IPS-NIHi7 (cell line): ENCODE measurements around the gene RXRB.
"Not testable (repeated sequence)": the region's sequence is repeated elsewhere in the genome, so short reads cannot be mapped to it uniquely, and the experiment has no call there.

Experiments
- DNase-seq: peaks from one replicate; pipeline ENCODE4 v3.0.0; 2012; ENCODE audit warnings: mixed read lengths; ENCODE audit errors: extremely low spot score

The RXRB gene

DNA sequence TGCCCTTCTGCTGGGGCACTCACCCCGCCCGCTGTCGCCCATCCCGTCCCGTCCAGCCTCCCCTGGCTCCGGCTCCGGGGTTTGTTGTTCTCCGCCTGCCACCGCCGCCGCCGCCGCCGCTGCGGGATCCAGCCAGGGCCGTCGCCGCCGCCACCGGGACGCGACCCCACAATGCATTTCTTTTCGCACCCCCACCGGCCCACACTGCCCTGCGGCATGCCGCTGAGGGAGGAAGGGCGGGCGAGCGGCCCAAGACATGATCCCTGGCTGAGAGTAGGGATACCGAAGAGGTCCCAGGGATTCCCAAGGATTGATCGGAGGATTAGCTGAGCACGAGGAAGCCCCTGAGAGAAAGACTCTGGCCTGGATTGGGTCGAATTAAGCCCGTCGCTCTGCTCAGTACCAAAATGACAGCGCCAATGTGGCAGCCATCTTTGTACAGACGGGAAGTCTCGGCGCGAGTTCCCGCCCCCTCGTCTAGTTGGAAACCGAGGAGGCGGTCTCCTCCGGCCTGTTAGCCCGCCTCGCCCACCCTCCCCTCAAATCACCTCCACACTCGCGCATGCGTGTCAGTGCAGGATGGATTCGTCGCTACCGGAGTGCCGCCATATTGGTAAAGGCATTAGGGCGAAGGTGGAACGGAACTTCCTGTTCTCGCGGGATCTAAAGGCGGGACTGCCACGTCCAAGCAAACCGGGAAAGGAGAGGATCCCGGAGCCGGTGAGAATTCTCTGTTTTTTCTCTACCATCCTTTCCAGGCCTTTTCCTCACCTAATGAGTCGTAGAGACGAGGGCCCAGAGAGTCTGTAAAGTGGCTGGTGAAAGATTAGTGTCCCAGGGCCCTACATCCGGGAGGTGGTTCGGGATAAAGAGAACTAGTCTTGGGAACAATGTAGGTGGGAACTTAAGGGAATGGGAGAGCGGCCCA lies at the start of gene RXRB, which contains the start of gene SLC39A7:
Gene RXRB, minus strand, starts transcription at position 447 of the 928 bp plus-strand sequence. Its CDS starts 189 bp downstream, at position 258.
Gene SLC39A7, plus strand, starts transcription at position 649 of the 928 bp plus-strand sequence. CDS start 379 bp downstream, outside the sequence.
- peak; percentile 93 for DNase-seq

DNA sequence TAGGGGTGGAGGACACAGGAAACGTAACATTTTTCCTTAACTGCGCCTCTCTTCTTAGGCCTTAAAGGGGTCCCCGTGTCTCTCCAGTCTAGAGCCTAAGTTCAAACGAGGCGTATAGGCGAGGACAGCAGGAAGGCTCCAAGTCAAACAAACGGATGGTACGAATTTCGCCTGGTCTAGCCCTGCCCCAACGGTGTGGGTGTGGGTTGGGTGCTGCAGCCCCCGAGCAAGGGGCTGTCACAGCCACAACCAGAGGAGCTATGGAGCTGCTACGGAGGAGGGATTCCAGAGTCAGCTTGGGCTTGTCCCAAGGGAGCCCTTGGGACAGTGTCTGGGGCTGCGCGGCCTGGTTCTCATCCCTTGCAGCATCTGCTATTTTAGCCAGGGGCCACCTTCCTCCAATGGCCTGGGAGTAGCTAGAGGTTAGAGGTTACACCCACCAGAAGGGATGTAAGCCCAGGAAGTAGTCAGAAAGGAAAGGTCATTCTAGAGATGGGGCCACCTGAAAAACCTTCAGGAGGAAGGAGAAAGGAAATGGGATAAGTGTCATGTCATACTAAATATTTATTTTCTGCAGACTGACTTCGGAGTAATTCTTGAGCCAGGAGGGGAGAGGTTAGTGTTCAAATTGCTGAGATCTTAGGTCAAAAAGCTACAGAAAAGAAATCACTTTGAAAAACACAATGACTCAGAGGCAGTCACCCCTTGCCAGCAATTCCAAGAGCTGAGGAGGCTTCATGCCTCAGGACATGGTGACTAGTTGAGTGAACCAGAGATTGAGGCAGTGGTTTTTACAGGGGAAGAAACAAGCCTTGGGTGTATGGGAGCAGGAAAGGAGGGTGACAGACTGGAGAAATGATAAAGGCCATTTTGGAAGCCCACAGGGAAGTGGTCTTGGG lies 49.5 kb upstream of the RXRB start:
- peak; percentile 15 for DNase-seq

DNA sequence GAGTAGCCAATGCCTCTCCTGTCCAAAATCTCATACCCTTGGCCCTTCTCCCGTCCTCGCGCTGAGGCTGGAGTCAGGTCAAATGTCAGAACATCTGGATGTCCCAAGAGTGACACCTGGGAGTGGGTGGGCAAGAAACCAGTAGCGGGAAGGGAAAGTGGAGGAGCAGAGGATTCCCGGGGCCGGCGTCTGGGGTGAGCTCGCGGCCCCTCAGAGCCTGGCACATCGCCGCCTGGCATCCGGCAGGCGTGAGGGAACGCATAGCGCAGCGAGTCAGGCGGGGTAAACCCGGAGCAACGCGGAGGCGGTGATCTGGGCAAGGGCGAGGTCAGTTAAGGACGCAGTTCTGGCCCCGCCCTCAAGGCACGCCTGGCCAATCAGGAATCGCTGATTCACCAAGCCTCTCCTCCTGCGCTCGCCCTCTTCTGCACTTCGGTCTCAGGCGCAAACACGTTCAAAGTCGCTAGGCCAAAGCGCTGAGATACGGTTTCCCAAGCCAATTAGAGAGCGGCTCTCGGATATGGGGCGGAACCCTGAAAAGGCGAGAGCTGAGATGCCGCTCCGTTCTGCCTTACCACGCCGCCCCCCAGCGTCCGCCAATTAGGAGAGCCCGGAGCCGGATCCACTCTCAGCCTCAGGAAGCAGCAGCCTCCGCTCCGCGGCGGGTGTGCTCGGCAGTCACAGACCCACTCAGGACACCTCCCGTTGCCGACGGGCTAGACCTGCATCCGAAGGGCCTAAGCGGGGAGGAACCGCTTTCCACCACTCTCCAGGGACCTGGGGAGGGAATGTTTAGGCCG lies 48.7 kb upstream of the RXRB start:
- peak; percentile 92 for DNase-seq

DNA sequence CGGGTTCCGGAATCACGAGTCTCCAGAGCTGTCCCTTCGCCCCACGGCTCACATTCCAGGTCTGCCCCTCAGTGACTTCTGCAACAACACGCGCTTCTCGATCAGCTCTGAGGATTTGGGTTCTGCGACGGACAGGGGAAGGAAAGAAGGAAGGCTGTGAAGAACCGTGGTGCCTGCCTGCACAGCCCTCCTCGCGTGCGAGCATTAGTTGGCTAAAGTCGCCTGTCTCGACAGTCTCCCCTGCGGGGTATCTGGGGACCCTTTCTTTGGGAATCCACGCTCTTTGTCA lies 48.1 kb upstream of the RXRB start:
- no peak for DNase-seq

DNA sequence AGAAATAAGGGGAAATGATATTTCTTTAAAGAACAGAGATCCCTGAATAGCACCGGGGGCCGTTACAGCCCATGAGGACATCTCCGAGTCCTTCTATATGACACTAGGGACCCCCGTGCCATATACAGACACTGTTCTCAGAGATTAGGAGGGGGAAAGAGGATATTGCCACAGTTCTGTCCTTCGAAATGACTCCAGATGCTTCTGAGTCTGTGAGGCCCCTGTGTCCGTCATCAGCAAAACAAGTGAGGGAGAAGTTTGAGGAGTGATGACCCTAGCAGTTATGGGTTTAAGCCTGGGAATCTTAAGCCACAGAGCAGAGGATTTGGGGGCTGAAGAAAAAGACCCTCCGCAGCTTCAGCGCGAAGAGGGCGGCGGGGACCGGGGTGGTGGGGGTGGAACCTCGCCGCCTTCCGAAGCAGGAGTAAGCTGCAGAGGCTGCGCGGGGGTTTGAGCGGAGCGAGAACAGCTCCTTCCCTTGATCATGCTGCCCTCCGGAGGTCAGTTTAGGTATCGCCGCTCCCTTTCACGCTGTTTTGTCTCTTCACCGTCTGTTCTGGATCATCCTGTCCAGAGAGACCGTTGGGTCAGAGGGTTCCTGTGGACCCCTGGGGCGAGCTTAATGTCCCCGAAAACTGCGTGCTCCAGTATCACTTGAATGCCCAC lies 47.6 kb upstream of the RXRB start:
- peak; percentile 83 for DNase-seq

DNA sequence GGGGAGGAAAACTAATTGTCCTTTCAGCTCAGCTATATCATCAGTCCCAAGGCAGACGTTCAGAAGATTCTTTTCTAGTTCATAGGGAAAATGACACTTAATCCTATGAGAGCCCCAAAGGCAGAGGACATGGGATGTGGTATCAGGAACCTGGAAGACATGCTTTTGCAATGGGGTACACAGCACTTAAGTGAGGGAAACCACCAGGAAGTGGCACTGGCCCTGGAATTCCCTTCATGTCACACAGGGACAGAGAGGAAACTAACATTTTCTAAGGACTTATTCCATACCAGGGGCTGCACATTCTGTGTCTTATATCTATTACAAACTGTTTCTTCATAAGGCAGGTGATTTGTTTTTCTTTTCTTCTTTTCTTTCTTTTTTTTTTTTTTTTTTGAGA lies 43.0 kb upstream of the RXRB start:
- DNase-seq = no peak

DNA sequence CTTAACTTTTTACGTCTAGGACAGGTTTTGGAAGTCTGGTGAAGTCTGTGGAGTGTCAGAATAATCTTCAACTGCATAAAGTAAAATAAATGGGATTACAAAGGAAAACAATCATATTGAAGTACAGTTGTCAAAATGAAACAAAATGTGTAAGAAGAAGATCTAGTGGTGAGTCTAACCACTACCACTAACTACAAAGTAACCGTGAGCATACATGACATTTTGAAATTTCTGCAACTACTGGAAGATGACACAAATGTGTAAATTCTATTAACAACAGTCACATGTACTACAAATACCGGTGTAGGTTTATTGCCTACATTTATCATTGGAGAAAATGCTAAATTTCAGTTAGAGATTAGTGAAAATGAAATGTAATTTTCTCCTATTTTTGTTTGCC lies 41.5 kb upstream of the RXRB start:
- DNase-seq = no peak

DNA sequence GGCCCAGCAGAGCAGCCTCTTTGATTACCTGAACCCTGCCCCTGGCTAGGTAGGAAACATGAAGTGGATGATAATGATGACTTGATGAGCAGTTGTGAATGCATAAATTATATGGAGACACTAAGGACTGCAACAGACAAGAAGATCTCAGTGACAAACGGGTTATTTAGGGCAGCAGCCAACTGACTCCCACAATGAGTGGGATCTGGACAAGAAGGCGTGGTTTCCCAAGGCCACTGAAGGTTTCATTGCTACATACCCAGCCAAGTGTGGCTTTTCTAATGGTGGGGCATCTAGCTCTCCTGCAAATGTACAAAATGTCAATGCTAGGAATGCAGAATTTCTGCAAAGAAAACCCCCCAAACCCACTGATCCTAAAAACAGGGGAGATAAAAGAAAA lies 37.3 kb upstream of the RXRB start:
- no peak for DNase-seq

DNA sequence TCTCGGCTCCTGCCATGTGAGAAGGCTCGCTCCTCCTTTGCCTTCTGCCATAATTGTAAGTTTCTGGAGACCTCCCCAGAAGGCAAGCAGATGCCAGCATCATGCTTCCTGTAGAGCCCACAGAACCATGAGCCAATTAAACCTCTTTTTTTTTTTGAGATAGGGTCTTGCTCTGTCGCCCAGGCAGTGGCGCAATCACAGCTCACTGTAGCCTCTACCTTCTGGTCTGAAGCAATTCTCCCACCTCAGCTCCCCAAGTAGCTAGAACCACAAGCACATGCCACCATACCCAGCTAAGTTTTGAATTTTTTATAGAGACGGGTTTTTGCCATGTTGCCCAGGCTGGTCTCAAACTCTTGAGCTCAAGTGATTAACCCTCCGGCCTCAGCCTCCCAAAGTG lies 36.4 kb upstream of the RXRB start:
- DNase-seq = no peak

DNA sequence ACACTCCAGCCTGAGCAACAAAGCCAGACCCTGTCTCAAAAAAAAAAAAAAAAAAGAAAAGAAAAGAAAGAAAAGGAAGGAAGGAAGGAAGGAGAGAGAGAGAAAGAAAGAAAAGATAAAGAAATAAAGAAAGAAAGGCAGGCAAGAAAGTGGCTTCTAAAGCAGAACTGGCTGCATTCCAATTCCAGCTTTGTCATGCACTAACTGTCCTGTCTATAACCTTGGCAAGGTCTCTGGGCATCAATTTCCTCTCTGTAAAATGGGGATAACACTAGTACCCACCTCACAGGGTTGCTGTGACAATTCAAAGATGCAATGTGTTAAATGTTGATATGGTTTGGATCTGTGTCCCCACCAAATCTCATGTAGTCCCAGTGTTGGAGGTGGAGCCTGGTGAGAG lies 35.9 kb upstream of the RXRB start:
- DNase-seq = no peak

DNA sequence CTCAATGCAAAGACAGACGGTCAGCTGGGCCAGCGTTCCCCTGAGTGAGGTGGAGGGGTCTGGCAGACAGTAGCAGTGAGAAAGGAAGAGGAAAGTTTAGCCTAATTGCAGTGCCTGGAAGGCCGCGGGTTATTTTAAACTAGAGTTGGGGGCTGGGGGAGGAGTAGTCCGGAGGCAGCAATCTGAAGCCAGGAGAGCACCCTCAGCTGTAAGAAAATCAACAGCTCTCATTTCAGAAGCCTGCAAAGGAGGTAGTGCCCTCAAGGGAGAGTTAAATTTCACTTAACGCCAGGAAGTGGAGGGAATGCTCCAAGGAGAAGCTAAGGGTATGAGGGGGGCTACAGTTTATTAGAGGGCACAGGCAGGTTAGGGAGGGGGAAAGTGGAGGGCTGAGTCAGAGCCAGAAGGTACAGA lies 34.8 kb upstream of the RXRB start:
- peak; percentile 31 for DNase-seq

DNA sequence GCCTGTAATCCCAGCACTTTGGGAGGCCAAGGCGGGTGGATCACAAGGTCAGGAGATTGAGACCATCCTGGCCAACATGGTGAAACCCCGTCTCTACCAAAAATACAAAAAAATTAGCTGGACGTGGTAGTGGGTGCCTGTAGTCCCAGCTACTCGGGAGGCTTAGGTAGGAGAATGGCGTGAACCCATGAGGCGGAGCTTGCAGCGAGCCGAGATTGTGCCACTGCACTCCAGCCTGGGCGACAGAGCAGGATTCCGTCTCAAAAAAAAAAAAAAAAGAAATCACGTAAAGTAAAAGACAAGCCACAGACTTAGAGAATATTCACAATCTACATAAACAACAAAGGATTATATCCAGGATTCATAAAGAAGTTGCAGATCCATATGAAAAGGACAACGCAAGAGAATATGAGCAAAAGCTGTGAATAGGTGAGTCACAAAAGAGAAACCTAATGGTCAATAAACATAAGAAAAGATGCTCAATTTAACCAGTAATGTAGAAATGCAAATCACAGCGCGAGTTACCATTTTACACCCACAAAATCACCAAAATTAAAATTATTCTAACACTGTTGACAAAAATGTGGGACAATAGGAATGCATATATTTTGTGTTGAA lies 26.1 kb upstream of the RXRB start:
- DNase-seq = not testable (repeated sequence)

DNA sequence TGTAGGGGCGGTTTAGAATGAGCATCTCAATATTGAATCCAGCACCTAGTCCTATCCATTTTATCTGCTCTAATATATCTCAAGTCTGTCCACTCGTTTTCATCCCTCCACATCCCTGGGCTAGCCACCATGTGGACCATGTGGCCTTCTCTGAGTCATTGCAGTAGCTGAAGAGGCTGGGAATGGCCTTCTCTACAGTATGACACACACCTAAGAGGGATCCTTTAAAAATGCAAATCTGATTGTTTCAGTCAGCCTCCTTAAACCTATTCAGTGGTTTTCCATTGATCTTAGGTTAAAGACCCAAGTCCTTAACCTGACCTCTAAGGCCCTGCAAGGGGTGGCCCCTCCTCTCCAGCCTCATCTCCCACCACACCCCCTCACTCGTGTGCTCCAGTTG lies 17.2 kb upstream of the RXRB start:
- DNase-seq = no peak

DNA sequence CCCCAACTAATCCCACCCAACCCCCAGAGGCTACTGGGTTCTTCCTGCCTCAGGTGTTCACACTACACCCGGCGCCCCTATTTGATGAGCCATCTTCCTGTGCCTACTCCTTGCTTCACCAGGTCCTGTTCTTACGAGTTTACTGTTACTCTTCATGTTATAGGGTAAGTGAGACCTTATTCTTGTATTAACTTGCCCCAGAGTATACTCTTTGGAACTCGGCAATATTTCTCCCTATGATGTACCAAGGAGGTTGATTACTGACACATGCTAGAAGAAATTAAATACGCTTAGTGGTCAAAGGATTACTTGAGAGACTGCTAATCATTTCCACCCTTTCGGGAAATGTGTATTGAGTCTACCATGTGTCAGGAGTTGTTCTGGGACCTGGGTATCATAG lies 16.8 kb upstream of the RXRB start:
- DNase-seq = no peak

DNA sequence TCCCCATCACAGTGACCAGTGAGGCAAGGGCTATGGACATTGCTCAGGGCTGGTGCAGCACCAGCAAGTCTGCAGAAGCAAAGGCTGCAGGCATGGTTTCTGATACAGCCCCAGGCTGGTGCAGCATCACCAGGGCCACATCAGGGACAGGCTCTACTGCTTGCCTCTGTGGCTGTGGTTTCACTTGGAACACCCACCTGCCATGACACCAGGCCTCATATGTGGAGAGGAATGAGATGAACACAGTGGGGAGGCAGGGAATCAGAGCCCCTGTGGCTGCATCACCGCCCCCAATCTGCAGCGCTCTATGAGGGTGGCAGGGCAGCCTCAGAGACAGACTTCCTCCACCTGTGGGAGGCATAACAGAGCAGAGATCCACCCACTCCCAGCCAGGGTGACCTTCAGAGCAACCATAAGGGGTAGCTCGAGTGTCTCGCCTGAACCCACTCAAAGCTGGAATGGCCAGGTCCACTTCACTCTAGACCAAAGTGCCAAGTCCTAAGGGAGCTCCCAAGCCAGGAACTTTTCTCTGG lies 15.7 kb upstream of the RXRB start:
- DNase-seq = no peak

DNA sequence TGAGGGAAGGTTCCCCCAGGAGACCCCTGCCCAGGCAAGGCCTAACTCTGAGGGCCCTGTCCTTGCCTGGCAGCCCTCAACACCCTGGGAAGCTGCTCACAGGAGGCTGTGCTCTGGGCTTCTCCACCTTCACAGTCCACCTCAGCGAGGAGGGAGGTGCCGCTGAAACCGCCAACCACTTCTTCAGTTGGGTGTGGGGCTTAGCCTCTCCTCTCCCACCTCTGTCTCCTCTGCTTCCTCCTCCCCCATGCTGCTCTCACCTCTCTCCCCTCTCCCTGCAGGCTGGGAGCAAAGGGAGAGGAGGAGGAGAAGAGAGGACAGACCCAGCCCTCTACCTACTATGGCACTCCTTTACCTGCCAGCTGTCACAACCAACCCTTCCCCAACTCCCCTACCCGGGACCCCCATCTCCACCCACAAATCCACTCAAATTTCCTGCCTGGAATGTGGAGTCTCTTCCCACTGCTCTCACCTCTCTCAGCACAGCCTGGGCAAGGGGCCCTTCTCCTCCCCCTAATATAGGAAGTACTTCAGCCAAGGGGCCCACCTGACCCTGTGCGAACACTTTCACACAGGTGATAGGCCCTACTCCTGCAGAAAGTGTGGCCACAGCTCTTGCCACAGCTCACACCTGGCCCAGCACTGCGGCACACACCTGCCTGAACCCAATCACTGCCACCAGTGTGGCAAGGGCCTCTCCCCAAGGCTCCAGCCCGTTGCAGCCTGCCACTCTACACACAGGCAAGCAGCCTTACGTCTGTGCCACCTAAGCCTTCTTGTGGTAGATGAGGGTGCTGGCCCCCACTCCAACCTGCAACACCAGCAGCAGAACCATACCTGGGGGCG lies 15.0 kb upstream of the RXRB start:
- DNase-seq = no peak

DNA sequence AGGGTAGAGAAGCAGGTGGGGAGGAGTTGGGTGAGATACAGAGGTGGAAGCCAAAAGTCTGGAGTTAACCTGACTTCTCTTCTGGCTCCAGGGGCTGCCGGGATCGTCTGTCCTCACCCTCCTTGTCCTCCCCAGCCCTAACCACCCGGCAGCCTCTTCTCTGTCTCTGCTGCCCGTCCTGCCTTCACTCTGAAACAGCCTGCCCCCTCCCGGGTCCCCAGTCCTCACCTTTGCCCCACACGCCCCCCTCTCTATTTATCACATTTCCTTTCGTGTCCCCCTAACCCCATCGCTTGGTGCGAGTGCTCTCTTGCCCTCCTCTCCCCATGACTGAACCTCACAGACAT lies 13.5 kb upstream of the RXRB start:
- no peak for DNase-seq

DNA sequence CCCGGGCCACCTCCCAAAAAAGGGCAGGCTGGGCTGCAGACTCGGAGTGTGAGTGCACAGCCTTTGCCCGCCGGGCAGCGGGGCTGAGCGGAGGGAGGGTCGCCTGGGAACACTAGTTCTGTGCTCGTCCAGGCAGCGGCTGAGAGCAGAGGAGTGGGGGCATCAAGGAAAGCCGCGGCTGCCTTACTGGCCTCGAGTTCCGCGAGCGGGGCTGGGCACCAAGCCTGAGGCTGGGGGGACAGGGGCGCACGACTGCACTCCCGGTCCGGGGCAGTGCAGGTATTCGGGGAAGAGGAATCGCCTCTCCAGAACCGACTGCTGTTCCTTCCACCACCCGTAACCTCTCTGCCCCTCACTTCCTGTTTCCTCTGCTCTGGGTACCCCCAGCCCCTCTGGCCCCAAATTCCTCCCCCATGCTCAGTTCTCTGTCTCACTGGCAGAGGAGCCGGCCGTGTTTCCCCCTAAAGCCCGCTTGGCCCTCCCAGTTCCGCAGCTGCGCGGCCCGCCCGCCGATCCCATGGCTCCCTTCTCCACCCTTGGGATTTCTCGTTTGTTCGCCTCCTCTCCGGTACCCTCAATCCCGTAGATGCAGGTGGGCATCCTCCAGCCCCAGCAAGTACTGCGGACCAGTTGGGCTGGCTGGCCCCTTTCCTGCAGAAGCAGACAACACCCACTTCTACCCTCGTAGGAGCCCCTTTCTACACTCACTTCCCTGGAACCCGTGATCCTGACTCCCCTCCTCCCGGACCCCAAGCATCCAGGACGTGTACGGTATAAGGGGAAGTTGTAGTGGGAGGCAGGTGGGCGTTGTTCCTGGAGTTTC lies 12.9 kb upstream of the RXRB start:
- peak; percentile 65 for DNase-seq

DNA sequence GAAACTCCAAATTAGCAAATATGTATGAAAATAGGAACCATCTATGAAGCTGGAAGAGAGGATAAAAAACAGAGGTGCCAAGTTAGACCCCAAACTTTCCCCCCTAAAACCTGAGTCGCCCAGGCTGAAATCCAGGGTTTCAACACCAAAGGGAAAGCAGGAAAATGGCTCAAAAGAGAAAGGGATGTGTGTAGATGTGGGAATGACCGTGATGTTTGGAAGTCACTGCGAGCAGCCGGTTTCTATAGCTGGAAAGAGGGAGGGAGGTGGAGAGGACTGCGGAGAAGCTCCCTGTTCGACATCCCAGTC lies 12.3 kb upstream of the RXRB start:
- DNase-seq = no peak
